Measurements from ENCODE around the gene RAP1GAP2.
"Not testable (repeated sequence)": the region's sequence is repeated elsewhere in the genome, so short reads cannot be mapped to it uniquely, and the experiment has no call there.

The RAP1GAP2 gene

GRCh38 chr17:2780256-2780655, 16.0 kb upstream of the RAP1GAP2 start:
- Mint-ChIP-seq H3K27ac (no peak overlapping the region), H3K4me1 (ENCODE audit: low read depth) (peaks cover 1% of the 10 kb centered on the region), H3K36me3 (ENCODE audit: low read depth) (no peaks in the 10 kb centered on the region), H3K4me3 (no peak overlapping the region), H3K27me3 (ENCODE audit: low read depth) (peaks cover 31% of the 10 kb centered on the region), H3K9me3 (no peaks in the 10 kb centered on the region)
- no peak for DNase-seq (ENCODE audit: low spot score)

DNA sequence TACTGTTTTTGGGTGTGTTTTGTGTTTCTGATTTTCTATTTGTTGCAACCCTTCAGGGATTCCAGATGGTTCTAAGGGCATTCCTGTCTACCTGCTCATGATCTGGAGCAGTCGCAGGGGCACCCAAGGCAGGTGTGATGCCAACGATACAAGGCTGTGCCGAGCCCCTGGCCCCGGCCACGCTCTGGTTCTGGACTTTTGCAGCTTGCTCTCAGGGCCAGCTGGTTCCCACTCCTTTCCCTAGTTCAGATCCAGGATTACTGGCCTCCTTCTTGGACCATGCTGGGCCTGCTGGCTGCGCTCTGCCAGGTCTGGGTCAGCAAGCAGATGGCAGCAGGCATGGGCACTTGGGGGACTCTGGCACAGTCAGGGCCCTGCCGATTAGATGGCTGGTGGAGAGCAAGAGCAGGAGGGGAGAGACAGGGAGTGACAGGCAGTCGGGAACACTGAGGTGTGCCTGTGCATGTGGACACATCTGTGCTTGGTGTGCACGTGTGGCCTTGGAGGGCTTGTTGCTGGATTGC, 15.2 kb upstream of the RAP1GAP2 start:
- Mint-ChIP-seq H3K4me1 (ENCODE audit: low read depth) (peaks cover 3% of the 10 kb centered on the region), H3K27ac (no peak overlapping the region), H3K27me3 (ENCODE audit: low read depth) (peaks cover 23% of the 10 kb centered on the region), H3K4me3 (no peak overlapping the region), H3K36me3 (ENCODE audit: low read depth) (no peaks in the 10 kb centered on the region), H3K9me3 (no peaks in the 10 kb centered on the region)
- DNase-seq (ENCODE audit: low spot score), result no peak

GRCh38 chr17:2781598-2781997, 14.6 kb upstream of the RAP1GAP2 start:
- DNase-seq (ENCODE audit: low spot score); H3K4me1 Mint-ChIP-seq (ENCODE audit: low read depth); H3K36me3 Mint-ChIP-seq (ENCODE audit: low read depth); H3K27ac Mint-ChIP-seq; H3K4me3 Mint-ChIP-seq; H3K9me3 Mint-ChIP-seq: not testable (repeated sequence)
- H3K27me3 Mint-ChIP-seq (ENCODE audit: low read depth), result peaks cover 22% of the 10 kb centered on the region

DNA sequence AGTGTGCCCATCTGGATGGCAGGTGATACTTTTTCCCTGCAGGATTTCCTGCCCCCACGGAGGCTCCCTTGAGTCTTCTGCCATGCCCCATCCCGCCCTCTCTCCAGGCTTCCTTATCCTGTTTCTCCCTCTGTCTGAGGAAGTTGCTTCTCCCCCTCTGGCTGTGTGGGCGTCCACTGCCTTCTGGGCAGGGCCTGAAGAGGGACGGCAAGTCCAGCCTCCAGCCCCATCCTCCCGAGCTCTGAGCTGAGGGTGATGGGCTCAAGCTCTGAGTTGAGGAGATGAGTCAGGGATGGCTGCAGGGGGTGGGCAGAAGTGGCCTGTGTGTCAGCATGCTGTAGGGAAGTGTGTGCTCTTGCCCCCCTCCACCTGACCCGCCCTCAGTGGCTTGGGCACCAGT, 14.2 kb upstream of the RAP1GAP2 start:
- Mint-ChIP-seq H3K4me1 (ENCODE audit: low read depth) (peaks cover 6% of the 10 kb centered on the region), H3K36me3 (ENCODE audit: low read depth) (no peaks in the 10 kb centered on the region), H3K27ac (no peak overlapping the region), H3K9me3 (no peaks in the 10 kb centered on the region), H3K27me3 (ENCODE audit: low read depth) (peaks cover 18% of the 10 kb centered on the region), H3K4me3 (no peak overlapping the region)
- no peak for DNase-seq (ENCODE audit: low spot score)

DNA sequence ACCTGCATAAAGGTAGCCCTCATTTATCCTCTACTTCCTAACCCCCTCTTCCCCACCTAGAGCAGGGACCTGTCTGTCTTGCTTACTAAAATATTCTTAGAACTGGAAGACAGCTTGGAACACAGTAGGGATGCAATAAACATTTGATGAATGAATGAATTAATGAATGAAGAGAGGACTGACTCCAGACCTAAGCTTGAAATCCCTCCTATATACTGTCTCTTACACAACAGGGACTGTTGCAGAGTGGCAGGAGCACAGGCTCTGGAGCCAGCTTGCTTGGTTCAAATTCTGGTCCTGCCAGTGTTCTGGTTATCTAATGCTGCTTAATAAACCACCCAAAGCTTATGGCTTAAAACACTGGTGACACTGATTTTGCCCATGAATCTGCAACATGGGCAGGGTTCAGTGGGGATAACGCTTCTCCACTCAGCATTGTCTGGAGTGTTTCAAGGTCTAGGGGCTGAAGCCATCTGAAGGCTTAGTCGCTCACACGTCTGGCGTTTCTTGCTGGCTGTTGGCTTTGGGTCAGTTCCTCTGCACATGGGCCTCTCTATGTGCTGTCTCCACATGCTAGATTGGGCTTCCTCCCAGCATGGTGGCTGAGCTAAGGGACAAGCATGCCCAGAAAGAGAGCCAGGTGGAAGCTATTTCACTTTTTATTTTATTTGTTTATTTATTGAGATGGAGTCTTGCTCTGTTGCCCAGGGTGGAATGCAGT, 12.8 kb upstream of the RAP1GAP2 start:
- H3K4me3 Mint-ChIP-seq, result no peak overlapping the region
- H3K36me3 Mint-ChIP-seq (ENCODE audit: low read depth), result no peaks in the 10 kb centered on the region
- H3K27me3 Mint-ChIP-seq (ENCODE audit: low read depth), result peaks cover 11% of the 10 kb centered on the region
- H3K4me1 Mint-ChIP-seq (ENCODE audit: low read depth), result peaks cover 6% of the 10 kb centered on the region
- H3K27ac Mint-ChIP-seq, result no peak overlapping the region
- no peaks in the 10 kb centered on the region for H3K9me3 Mint-ChIP-seq
- DNase-seq (ENCODE audit: low spot score), result no peak

DNA sequence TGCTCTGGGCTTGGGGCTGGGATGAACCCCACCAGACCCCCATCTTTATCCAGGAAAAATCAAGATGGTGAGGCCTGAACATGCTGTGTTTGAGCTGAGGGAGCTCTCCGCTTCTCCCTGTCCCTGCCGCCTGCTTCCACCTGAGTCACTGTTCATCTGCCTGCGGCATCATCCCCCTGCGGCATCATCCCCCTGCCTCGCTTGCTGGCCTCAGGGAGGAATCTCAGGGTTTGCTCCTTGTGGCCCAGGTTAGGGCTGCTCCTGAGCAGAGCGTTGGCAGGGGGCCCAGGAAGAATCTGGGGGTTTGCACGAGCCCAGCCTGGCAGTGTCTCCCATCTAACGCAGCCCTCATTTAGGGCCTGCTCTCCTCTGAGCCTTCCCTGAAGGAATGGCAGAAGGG, 11.4 kb upstream of the RAP1GAP2 start:
- no peak overlapping the region for H3K4me3 Mint-ChIP-seq
- H3K27me3 Mint-ChIP-seq (ENCODE audit: low read depth), result peaks cover 16% of the 10 kb centered on the region
- H3K9me3 Mint-ChIP-seq, result no peaks in the 10 kb centered on the region
- H3K27ac Mint-ChIP-seq, result no peak overlapping the region
- no peaks in the 10 kb centered on the region for H3K36me3 Mint-ChIP-seq (ENCODE audit: low read depth)
- peaks cover 11% of the 10 kb centered on the region for H3K4me1 Mint-ChIP-seq (ENCODE audit: low read depth)
- DNase-seq (ENCODE audit: low spot score), result no peak

GRCh38 chr17:2785376-2785775, 10.9 kb upstream of the RAP1GAP2 start:
- Mint-ChIP-seq H3K27me3 (ENCODE audit: low read depth) (peaks cover 20% of the 10 kb centered on the region), H3K4me1 (ENCODE audit: low read depth) (peaks cover 13% of the 10 kb centered on the region)

GRCh38 chr17:2786176-2786881, 9.9 kb upstream of the RAP1GAP2 start:
- H3K4me3 Mint-ChIP-seq, result no peak overlapping the region
- H3K36me3 Mint-ChIP-seq (ENCODE audit: low read depth), result no peaks in the 10 kb centered on the region
- peaks cover 21% of the 10 kb centered on the region for H3K27me3 Mint-ChIP-seq (ENCODE audit: low read depth)
- peak; percentile 90 for DNase-seq (ENCODE audit: low spot score)
- no peaks in the 10 kb centered on the region for H3K9me3 Mint-ChIP-seq
- H3K27ac Mint-ChIP-seq, result no peak overlapping the region
- H3K4me1 Mint-ChIP-seq (ENCODE audit: low read depth), result peaks cover 20% of the 10 kb centered on the region

More at GRCh38 chr17:2785376-2785775, 10.9 kb upstream of the RAP1GAP2 start:
- not testable (repeated sequence) for H3K27ac Mint-ChIP-seq; H3K36me3 Mint-ChIP-seq (ENCODE audit: low read depth); H3K4me3 Mint-ChIP-seq; DNase-seq (ENCODE audit: low spot score); H3K9me3 Mint-ChIP-seq

DNA sequence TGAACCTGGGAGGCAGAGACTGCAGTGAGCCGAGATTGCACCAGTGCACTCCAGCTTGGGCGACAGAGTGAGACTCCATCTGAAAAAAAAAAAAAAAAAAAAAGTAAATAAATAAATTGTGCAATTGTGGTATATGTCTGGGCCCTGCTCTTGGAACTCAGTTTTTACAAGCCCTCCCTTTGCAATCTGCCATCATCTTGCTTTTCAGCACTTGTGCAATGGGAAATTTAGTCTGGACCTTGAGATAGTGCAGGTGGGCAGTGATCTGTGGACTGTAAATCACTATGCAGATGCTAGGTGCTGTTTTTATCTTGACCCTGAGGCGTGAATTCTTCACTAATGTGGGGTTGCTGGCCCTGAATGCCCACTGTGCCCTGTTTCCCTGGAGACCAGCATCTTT, 6.5 kb upstream of the RAP1GAP2 start:
- no peaks in the 10 kb centered on the region for H3K9me3 Mint-ChIP-seq
- H3K27ac Mint-ChIP-seq, result no peak overlapping the region
- peaks cover 29% of the 10 kb centered on the region for H3K27me3 Mint-ChIP-seq (ENCODE audit: low read depth)
- H3K4me3 Mint-ChIP-seq, result no peak overlapping the region
- DNase-seq (ENCODE audit: low spot score), result no peak
- H3K4me1 Mint-ChIP-seq (ENCODE audit: low read depth), result peaks cover 48% of the 10 kb centered on the region
- H3K36me3 Mint-ChIP-seq (ENCODE audit: low read depth), result peaks cover 3% of the 10 kb centered on the region

GRCh38 chr17:2792366-2793169, 3.7 kb upstream of the RAP1GAP2 start:
- peak overlapping the region; percentile 71 for H3K4me3 Mint-ChIP-seq
- peak overlapping the region; percentile 60 for H3K27ac Mint-ChIP-seq
- DNase-seq (ENCODE audit: low spot score), result peak; percentile 45

DNA sequence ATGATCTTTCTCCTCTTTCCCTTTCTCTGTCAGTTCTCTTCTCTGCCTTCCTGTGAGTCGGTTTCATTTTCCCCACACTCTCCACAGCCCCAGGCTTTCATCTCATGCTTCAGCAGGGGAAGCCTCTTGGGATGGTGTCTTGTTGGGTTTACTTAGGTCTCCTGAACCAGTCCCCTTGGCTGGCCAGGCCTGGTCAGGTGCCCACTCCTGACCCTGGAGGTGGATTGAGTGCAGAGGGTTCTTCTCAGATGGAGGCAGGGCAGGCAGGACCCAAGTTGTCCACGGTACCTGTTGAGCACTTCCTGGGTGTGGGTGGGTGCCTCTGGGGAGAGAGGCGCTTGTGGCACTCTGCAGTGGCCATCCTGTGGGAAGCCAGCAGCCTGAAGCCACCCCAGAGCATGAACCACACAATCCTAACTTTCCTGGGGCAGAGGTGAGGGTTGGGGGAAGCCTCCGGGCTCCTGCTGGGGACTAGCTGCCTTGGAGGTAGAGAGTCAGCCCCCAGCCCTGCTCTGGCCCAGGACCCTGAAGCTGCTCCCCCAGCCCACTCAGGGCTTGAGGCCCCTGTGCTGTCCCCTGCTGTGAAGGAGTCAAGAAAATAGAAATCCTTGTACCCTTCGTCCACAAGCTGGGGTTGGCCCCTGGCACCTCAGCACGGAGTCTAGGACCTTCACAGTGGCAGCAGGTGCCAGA, 2.0 kb upstream of the RAP1GAP2 start:
- Mint-ChIP-seq H3K9me3 (no peaks in the 10 kb centered on the region), H3K4me1 (ENCODE audit: low read depth) (peaks cover 72% of the 10 kb centered on the region), H3K4me3 (peak overlapping the region; percentile 91), H3K27me3 (ENCODE audit: low read depth) (peaks cover 31% of the 10 kb centered on the region), H3K27ac (peak overlapping the region; percentile 77), H3K36me3 (ENCODE audit: low read depth) (peaks cover 30% of the 10 kb centered on the region)
- no peak for DNase-seq (ENCODE audit: low spot score)

More at GRCh38 chr17:2792366-2793169, 3.7 kb upstream of the RAP1GAP2 start:
- Mint-ChIP-seq H3K4me1 (ENCODE audit: low read depth) (peaks cover 62% of the 10 kb centered on the region), H3K36me3 (ENCODE audit: low read depth) (peaks cover 21% of the 10 kb centered on the region), H3K9me3 (no peaks in the 10 kb centered on the region), H3K27me3 (ENCODE audit: low read depth) (peaks cover 41% of the 10 kb centered on the region)

GRCh38 chr17:2795441-2796163, 636 bp upstream of the RAP1GAP2 start:
- no peak for DNase-seq (ENCODE audit: low spot score)
- Mint-ChIP-seq H3K9me3 (no peaks in the 10 kb centered on the region), H3K4me1 (ENCODE audit: low read depth) (peaks cover 72% of the 10 kb centered on the region), H3K36me3 (ENCODE audit: low read depth) (peaks cover 40% of the 10 kb centered on the region), H3K27me3 (ENCODE audit: low read depth) (peaks cover 22% of the 10 kb centered on the region), H3K4me3 (peak overlapping the region; percentile 91), H3K27ac (peak overlapping the region; percentile 60)

GRCh38 chr17:2797226-2797625, 988 bp downstream of the RAP1GAP2 start:
- Mint-ChIP-seq H3K36me3 (ENCODE audit: low read depth) (peaks cover 48% of the 10 kb centered on the region), H3K4me3 (peak overlapping the region; percentile 91), H3K9me3 (no peaks in the 10 kb centered on the region), H3K27me3 (ENCODE audit: low read depth) (peaks cover 17% of the 10 kb centered on the region), H3K4me1 (ENCODE audit: low read depth) (peaks cover 60% of the 10 kb centered on the region), H3K27ac (peak overlapping the region; percentile 42)
- no peak for DNase-seq (ENCODE audit: low spot score)

Data from T-helper 2 cell treated with Interferon-gamma antibody and Interleukin-4, amounts not matched to agents 5 μg/mL and 100 μg/mL, for 36 hours (primary cell).